Hepatocyte (in vitro differentiated cells): ENCODE measurements around the gene GGA1.

Experiments used
- CTCF ChIP-seq: fragments of 200-600 bp; sonication (generic); IDR thresholded peaks from 2 replicates; pipeline ENCODE4 v1.5.1; 2016; ENCODE audit warnings: antibody characterized with exemption, mild to moderate bottlenecking; ENCODE audit not compliant: poor library complexity
- EZH2phosphoT487 ChIP-seq: fragments of 200-600 bp; sonication (generic); IDR thresholded peaks from one replicate; pipeline ENCODE4 v1.6.1; 2018; ENCODE audit warnings: antibody characterized with exemption, mild to moderate bottlenecking, low read depth, moderate library complexity; ENCODE audit not compliant: unreplicated experiment, severe bottlenecking

- TF ChIP-seq CTCF (no peak), EZH2phosphoT487 (no peak)
These were observed 7.5 kb upstream of the GGA1 start for GRCh38 chr22:37601203-37601539.
